Measurements from ENCODE around the gene TIMM9.
"Not testable (repeated sequence)": the region's sequence is repeated elsewhere in the genome, so short reads cannot be mapped to it uniquely, and the experiment has no call there.

The TIMM9 gene

DNA sequence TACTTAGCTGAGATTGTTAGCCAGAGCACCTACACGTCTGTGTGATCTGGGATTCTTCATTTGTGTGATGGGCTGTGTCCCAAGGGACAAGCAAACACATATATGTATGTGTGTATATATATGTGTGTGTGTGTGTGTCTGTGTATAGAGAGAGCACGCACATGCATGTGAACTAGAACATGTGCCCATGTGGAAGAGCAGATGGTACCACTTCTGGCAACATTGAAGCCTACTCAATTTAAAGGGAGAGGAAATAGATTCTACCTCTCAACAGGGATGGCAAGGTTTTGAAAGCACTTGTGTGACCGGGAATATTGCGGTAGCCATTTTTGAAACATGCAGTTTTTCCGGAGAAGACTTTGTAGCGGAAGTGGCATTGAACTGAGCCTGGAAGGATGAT is 30.2 kb downstream of the TIMM9 start:
- DNase-seq = no peak

DNA sequence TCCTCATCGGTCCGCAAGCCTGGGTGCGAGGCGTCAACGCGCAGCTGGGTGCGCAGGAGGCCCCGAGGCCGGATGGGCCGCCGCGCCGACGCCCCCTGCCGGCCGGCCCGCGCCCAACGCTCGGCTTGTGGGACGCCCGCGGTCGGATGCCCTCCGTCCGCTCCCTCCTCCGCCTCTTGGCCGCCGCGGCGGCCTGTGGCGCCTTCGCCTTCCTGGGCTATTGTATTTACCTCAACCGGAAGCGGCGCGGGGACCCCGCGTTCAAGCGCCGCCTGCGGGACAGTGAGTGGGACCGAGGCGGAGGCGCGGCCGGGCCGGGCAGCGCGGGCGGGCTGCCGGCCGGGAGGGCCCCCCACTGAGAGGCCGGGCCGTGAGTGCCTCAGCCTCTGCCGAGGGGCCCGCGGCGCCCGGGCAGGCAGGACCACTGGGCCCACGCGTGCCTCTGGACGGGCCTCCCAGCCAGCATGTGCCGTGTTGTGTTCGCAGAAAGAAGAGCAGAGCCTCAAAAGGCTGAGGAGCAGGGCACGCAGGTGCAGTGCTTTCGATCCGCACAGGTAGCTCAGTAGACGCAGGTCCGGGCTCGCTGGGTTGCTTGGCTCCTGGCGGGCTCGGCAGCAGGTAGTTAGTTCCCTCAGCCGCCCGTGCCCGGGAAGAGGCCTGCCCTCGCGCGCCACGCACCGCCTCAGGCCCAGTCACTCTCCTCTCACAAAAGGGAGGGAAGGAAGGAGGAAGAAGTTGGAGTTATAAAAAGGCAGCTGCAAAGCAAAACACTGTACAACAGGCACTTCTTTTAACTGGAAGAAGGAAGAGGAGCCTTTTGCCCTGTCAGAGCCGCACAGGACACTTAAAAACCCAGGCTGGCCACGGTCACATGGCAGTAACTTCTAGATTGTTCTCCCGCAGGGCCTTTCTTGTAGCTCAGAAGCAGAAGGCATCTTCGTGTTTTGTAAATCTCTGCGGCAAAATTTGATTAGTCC is 31.2 kb downstream of the TIMM9 start, which contains the start of gene TOMM20L:
TSS of gene TOMM20L (plus strand) at position 119 of the 977 bp plus-strand sequence. CDS start at position 147, 28 bp downstream.
- DNase-seq = peak; percentile 57

DNA sequence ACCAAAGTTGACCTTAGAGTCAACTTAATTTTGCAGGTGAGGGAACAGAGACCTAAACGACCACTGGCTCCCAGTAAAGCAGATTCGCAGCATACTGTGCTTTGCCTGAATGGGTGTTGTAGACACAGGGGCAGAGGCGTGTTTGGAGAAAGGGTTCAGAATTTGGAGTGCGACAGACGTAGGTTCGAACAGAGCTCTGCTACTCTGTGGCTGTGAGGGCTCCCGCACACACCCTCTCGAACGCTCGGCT is 31.8 kb downstream of the TIMM9 start:
- DNase-seq = no peak

DNA sequence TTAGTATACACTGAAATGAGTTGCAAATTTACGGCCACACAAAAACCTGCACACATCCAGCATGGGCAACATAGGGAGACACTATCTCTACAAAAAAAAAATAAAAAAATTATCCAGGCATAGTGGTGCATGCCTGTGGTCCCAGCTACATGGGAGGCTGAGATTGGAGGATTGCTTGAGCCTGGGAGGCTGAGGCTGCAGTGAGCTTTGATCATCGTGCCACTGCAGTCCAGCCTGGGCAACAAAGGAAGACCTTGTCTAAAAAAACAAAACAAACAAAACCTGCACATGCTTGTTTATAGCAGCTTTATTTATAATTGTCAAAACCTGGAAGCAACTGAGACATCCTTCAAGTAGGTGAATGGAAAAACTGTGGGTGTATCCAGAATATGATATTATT is 36.5 kb downstream of the TIMM9 start:
- DNase-seq = no peak

DNA sequence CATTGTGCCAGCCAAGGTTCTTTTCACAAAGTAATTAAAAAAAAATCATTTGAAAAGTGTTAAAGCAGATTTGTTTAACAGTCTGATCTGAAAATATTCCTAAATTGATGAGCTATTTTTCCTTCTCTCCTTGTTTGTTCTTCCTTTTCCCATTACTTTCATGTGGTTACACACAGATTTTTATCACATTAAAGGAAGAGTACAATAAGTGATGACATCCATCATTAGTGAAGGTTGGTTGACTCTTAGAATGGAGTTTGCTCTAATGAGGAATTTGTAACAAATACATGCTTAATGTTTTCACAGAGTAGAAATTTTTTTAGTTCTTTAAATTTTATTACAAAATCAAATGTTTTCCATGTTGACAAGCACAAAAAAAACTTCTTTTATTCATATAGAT is 50.5 kb downstream of the TIMM9 start:
- no peak for DNase-seq

DNA sequence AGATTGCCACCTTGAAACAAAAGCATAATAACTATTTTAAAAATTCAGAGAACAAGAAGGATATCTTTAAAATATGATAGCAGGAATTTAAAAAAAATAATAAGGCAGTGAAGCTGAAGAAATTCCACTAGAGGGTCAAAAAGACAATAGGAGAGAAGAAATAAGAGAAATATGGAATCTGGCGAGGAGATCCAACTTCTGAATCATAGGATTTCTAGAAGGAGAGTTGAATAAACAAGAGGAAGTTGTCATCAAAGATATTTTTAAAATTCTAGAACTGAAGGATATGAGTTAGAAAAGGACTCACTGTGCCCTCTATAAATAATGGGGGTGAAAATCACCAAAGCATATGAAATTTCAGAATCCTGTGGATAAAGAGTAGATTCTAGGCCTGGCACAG is 58.4 kb downstream of the TIMM9 start:
- DNase-seq = no peak

DNA sequence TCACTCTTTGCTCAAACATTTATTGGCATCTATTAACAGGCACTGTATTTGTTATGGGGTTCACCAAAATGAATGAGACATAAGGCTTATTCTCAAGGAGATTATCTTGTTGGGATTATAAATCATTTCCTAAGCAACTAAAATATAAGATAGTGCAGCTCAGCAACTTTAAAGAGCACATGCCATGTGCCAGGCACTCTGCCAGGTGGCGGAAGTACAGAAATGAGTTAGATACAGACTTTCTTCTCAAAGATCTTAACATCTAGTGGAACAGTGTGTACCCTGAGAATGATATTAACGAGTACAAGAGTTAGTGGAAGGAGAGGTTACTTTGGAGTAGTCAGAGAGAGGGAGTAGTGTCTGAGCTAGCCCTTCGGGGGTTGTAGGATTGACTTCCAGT is 60.0 kb downstream of the TIMM9 start:
- no peak for DNase-seq

DNA sequence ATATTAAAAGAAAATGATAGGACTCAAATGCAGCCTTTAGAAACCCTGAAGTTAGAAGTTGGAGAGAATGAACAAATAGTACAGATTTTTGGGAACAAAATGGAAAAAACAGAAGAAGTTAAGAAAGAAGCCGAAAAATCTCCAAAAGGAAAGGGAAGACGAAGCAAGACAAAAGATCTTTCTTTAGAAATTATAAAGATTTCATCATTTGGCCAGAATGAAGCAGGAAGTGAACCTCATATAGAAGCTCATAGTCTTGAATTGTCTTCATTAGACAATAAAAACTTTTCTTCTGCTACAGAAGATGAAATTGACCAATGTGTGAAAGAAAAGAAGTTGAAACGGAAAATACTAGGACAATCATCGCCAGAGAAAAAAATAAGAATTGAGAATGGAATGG is 63.0 kb downstream of the TIMM9 start:
- no peak for DNase-seq

DNA sequence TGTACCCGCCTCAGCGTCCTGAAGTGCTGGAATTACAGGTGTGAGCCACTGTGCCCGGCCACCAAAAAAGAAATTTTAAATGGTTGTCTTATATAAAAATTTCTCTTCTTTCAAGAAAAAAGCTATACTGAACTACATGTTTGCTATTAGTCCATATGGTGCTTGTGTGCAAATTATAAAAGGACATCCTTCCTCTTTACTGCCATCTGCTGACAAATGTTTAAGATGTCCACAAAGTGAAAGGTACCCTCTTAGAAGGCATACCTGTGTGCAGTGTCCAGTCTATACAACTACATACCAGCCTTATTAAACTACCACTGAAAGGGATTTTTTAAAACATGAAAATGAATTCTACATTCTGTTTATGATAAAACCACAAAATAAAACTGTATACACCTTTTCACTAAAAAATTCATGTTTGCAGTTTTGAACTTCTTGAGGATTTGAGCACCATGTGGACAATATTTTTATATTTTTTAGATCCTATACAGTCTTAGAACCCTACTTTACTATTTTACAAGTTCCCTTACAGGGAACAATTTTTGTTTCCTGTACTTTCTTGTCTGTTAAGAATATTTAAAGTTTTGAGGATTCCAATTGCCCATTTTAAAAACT is 64.4 kb downstream of the TIMM9 start:
- peak; percentile 30 for DNase-seq

DNA sequence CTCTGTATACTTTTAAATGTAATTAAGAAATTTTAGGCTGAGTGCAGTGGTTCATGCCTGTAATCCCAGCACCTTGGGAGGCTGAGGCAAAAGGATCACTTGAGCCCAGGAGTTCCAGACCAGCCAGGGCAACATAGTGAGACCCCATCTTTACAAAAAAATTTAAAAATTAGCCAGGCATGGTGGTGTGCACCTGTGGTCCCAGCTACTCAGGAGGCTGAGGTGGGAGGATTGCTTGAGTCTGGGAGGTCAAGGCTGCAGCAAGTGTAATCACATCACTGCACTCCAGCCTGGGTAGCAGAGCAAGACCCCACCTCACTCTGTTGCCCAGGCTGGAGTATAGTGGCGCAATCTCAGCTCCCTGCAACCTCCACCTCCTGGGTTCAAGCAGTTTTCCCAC is 65.1 kb downstream of the TIMM9 start:
- DNase-seq = not testable (repeated sequence)

Measured in NCI-H748 treated with DMSO at 0.1 percent for 48 hours (cell line).